ENCODE results near the gene CYP3A4.
A peak's percentile ranks its signal among the peaks of the same experiment; 100 is the strongest.
"Not testable (repeated sequence)": the region's sequence is repeated elsewhere in the genome, so short reads cannot be mapped to it uniquely, and the experiment has no call there.

The CYP3A4 gene

GRCh38 chr7:99791667-99792369 is 7.8 kb upstream of the CYP3A4 start:
- no peak for DNase-seq

- DNase-seq, result no peak
Measured at GRCh38 chr7:99791021-99791420, 7.0 kb upstream of the CYP3A4 start.

GRCh38 chr7:99790407-99790806 is 6.4 kb upstream of the CYP3A4 start:
- no peak for DNase-seq

GRCh38 chr7:99789441-99790070 is 5.6 kb upstream of the CYP3A4 start:
- no peak for DNase-seq

- DNase-seq, result no peak
Measured at GRCh38 chr7:99788554-99788953, 4.6 kb upstream of the CYP3A4 start.

- DNase-seq, result no peak
Measured at GRCh38 chr7:99786726-99787335, 2.8 kb upstream of the CYP3A4 start.

GRCh38 chr7:99785654-99786053 is 1.7 kb upstream of the CYP3A4 start:
- DNase-seq, result not testable (repeated sequence)

GRCh38 chr7:99782012-99782953 is 1.7 kb downstream of the CYP3A4 start:
- peak; percentile 12 for DNase-seq

- no peak for DNase-seq
Measured at GRCh38 chr7:99780588-99780987, 3.4 kb downstream of the CYP3A4 start.

- no peak for DNase-seq
Measured at GRCh38 chr7:99779949-99780348, 4.0 kb downstream of the CYP3A4 start.

GRCh38 chr7:99778880-99779279 is 5.1 kb downstream of the CYP3A4 start:
- DNase-seq, result no peak

GRCh38 chr7:99773395-99773794 is 10.6 kb downstream of the CYP3A4 start:
- not testable (repeated sequence) for DNase-seq

GRCh38 chr7:99772565-99772964 is 11.4 kb downstream of the CYP3A4 start:
- no peak for DNase-seq

- not testable (repeated sequence) for DNase-seq
Measured at GRCh38 chr7:99769494-99769893, 14.5 kb downstream of the CYP3A4 start.

GRCh38 chr7:99768471-99768870 is 15.5 kb downstream of the CYP3A4 start:
- no peak for DNase-seq

- DNase-seq, result no peak
Measured at GRCh38 chr7:99767662-99768061, 16.3 kb downstream of the CYP3A4 start.

GRCh38 chr7:99766484-99767099 is 17.4 kb downstream of the CYP3A4 start:
- no peak for DNase-seq

GRCh38 chr7:99764478-99764877 is 19.5 kb downstream of the CYP3A4 start:
- DNase-seq, result no peak

- DNase-seq, result no peak
Measured at GRCh38 chr7:99762680-99763327, 21.2 kb downstream of the CYP3A4 start.

GRCh38 chr7:99755085-99755484 is 28.9 kb downstream of the CYP3A4 start:
- no peak for DNase-seq

- no peak for DNase-seq
Measured at GRCh38 chr7:99752356-99752755, 31.6 kb downstream of the CYP3A4 start.
